ENCODE results near the gene PPM1L. TPM values are rescaled to one million over a fixed set of nuclear protein-coding genes. Genes with fewer than 3 reads are reported as not detected.

PPM1L gene
- total RNA-seq, 2 donors from 2014 or later: 7.6 to 13.7 TPM

DNA sequence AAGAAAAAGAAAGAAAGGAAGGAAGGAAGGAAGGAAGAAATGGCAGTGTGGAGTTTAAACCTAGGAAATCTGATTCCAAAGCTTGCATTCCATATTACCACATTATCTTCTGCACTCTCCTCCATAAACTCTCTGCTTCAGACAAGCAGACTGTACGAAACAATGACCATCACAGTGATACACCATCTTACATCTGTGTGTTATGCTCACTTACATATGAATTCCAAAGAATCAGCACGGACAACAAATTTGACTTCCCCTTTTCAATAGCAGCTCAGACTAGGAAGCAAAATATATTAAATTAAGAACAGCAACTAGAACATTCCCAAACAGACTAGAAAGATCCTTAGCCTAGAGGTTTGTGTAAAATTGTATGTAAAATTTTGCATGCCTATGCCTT lies 18.0 kb upstream of the PPM1L start:
- H3K36me3 ChIP-seq (replicated peaks in 1 of 2; ENCODE audit: insufficient read depth in 1 of 2, low read depth in 2 of 2): no peaks in the 10 kb centered on the region
- WGBS, 2 donors: 69 to 76% methylated on average over 2 of the region's 2 CpGs
- H3K27me3 ChIP-seq: no peaks in the 10 kb centered on the region
- DNase-seq: no peak
- ATAC-seq: no peak
- H3K27ac ChIP-seq: no peak overlapping the region
- no peaks in the 10 kb centered on the region for H3K9me3 ChIP-seq
- H3K4me3 ChIP-seq: no peak overlapping the region
- intact Hi-C loops (cut with DNase I): no loop called here
- TF ChIP-seq CTCF (IDR thresholded peaks at IDR 0.05) (no peak), POLR2A (IDR thresholded peaks at IDR 0.05) (no peak)
- no peaks in the 10 kb centered on the region for H3K4me1 ChIP-seq

- no peak for ATAC-seq
These were observed 17.0 kb upstream of the PPM1L start for GRCh38 chr3:160739079-160739478.

GRCh38 chr3:160746976-160747375 lies 9.1 kb upstream of the PPM1L start:
- ATAC-seq (no peak), DNase-seq (no peak)
- H3K9me3 ChIP-seq: no peaks in the 10 kb centered on the region
- H3K27me3 ChIP-seq: no peaks in the 10 kb centered on the region
- no peak overlapping the region for H3K27ac ChIP-seq
- no peak for TF ChIP-seq POLR2A (IDR thresholded peaks at IDR 0.05)
- TF ChIP-seq CTCF (IDR thresholded peaks at IDR 0.05): no peak
- H3K36me3 ChIP-seq (replicated peaks in 1 of 2; ENCODE audit: insufficient read depth in 1 of 2, low read depth in 2 of 2): no peaks in the 10 kb centered on the region
- H3K4me3 ChIP-seq: no peak overlapping the region
- WGBS, 2 donors: 27 to 32% methylated on average over 2 of the region's 2 CpGs
- H3K4me1 ChIP-seq: peaks cover 27% of the 10 kb centered on the region
- intact Hi-C loops (cut with DNase I): no loop called here

More at GRCh38 chr3:160739079-160739478, 17.0 kb upstream of the PPM1L start:
- no peaks in the 10 kb centered on the region for H3K4me1 ChIP-seq
- H3K27me3 ChIP-seq: no peaks in the 10 kb centered on the region
- H3K36me3 ChIP-seq (replicated peaks in 1 of 2; ENCODE audit: insufficient read depth in 1 of 2, low read depth in 2 of 2): no peaks in the 10 kb centered on the region
- no peaks in the 10 kb centered on the region for H3K9me3 ChIP-seq
- DNase-seq: peak in 1 of 4 donors; percentile 11
- no peak overlapping the region for H3K4me3 ChIP-seq
- no peak overlapping the region for H3K27ac ChIP-seq
- intact Hi-C loops (cut with DNase I): no loop called here
- TF ChIP-seq POLR2A (IDR thresholded peaks at IDR 0.05): no peak
- no peak for TF ChIP-seq CTCF (IDR thresholded peaks at IDR 0.05)
- 30 to 41% methylated on average over 1 of the region's 1 CpG for WGBS, 2 donors

DNA sequence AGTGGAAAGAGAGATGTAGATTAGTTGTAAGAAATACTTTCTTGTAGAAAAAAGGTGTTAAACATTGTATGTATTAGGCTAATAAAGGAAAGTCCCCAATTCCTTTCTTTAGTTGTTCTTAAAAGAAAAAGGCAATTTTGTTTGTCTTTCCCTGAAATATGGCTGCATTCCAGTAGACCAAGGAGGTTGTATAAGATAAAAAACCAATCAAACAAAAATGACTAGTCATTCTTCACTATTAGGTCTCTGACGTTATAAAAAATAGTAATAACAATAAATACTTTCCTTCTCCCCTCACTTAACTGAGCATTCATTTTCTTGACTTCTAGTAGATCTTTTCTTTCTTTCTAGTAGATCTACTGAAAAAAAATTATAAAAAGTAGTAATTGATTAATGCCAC lies 8.6 kb upstream of the PPM1L start:
- intact Hi-C loops (cut with DNase I): no loop called here
- peak; percentile 63 for ATAC-seq

More for the DNA sequence above, 8.6 kb upstream of the PPM1L start:
- Histone ChIP-seq H3K27me3 (no peaks in the 10 kb centered on the region), H3K4me3 (no peak overlapping the region), H3K9me3 (no peaks in the 10 kb centered on the region), H3K27ac (no peak overlapping the region), H3K4me1 (peaks cover 27% of the 10 kb centered on the region), H3K36me3 (replicated peaks in 1 of 2; ENCODE audit: insufficient read depth in 1 of 2, low read depth in 2 of 2) (no peaks in the 10 kb centered on the region)
- 5 to 8% methylated on average over 1 of the region's 1 CpG for WGBS, 2 donors
- DNase-seq: no peak
- TF ChIP-seq CTCF (IDR thresholded peaks at IDR 0.05) (no peak), POLR2A (IDR thresholded peaks at IDR 0.05) (no peak)
